Inflammatory macrophage treated with lipopolysaccharide for 4 hours (primary cell): Measurements from ENCODE around the gene TGIF2LX.
"Not testable (repeated sequence)": the region's sequence is repeated elsewhere in the genome, so short reads cannot be mapped to it uniquely, and the experiment has no call there.

Source experiments
- DNase-seq: peaks from one replicate; pipeline ENCODE4 v3.0.0-alpha.2; 2020

TGIF2LX gene

DNA sequence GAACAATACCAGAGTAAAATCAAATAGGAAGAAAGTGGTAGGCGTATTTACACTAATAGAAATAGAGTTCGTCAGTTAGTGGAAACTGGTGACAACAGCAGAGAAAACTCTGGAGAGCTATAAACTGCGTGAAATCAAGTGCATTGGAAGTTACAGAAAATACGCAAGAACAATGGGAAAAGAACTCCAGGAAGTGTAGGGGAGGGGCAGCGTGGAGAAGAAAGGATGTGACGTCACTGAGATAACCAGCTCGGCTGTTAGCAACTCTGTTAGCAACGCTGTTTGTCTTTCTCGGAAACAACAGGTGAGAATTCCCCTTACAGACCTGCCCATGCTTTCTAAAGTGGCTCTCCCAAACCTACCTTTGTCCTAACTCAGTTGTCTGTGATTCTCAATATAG is at the start of gene TGIF2LX:
TSS of gene TGIF2LX (plus strand) at position 244 of the 400 bp plus-strand sequence. CDS start 178 bp downstream, outside the sequence.
- not testable (repeated sequence) for DNase-seq

DNA sequence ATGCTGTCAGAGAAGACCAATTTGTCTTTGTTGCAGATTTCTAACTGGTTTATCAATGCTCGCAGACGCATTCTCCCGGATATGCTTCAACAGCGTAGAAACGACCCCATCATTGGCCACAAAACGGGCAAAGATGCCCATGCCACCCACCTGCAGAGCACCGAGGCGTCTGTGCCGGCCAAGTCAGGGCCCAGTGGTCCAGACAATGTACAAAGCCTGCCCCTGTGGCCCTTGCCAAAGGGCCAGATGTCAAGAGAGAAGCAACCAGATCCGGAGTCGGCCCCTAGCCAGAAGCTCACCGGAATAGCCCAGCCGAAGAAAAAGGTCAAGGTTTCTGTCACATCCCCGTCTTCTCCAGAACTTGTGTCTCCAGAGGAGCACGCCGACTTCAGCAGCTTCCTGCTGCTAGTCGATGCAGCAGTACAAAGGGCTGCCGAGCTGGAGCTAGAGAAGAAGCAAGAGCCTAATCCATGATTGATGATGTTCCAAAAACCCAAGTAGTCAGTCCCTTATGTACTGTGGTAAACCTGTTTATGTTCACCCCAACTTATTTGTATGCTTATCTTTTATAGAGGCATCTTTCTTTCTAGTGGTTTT is 728 bp downstream of the TGIF2LX start:
- DNase-seq: not testable (repeated sequence)

DNA sequence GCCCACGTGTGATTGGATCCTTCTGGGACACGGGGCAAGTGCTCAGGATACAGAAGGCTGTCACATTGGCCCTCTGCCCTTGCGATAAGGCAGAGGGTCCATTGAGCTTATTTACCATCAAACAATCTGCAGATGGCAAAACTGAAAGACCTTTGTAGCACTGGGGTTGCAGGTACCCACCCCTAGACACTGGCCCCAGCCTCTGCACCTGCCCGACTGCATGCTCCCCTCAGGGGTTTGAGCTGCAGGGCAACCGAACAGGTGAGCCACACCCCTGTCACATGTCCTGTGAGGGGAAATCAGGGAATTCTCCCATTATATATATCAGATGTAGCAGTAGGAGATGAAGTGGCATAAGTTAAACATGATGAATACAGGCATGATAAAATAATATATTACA is 21.4 kb downstream of the TGIF2LX start:
- DNase-seq: not testable (repeated sequence)

DNA sequence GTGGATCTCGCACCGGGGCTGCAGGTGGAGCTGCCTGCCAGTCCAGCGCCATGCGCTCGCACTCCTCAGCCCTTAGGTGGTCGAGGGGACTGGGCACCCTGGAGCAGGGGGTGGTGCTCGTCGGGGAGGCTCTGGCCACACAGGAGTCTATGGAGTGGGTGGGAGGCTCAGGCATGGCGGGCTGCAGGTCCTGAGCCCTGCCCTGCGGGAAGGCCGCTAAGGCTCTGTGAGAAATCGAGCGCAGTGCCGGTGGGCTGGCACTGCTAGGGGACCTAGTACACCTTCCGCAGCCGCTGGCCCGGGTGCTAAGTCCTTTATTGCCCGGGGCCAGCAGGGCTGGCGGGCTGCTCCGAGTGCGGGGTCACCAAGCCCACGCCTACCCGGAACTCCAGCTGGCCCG is 43.9 kb downstream of the TGIF2LX start:
- DNase-seq: not testable (repeated sequence)
